ENCODE data around the gene LSM10.

- TF ChIP-seq POLR2A (IDR thresholded peaks at IDR 0.05) (no peak), CTCF (IDR thresholded peaks at IDR 0.05) (no peak)
Measured at GRCh38 chr1:36438715-36439114, 41.0 kb upstream of the LSM10 start.

Measured in lower leg skin (tissue), 3 donors.